ENCODE data around the gene MGRN1. TPM values are rescaled to one million over a fixed set of nuclear protein-coding genes. Genes with fewer than 3 reads are reported as not detected.

MGRN1 gene
- total and polyA plus RNA-seq, 3 donors from 2014 or later: 34.7 to 91.1 (median 89.7) TPM

DNA sequence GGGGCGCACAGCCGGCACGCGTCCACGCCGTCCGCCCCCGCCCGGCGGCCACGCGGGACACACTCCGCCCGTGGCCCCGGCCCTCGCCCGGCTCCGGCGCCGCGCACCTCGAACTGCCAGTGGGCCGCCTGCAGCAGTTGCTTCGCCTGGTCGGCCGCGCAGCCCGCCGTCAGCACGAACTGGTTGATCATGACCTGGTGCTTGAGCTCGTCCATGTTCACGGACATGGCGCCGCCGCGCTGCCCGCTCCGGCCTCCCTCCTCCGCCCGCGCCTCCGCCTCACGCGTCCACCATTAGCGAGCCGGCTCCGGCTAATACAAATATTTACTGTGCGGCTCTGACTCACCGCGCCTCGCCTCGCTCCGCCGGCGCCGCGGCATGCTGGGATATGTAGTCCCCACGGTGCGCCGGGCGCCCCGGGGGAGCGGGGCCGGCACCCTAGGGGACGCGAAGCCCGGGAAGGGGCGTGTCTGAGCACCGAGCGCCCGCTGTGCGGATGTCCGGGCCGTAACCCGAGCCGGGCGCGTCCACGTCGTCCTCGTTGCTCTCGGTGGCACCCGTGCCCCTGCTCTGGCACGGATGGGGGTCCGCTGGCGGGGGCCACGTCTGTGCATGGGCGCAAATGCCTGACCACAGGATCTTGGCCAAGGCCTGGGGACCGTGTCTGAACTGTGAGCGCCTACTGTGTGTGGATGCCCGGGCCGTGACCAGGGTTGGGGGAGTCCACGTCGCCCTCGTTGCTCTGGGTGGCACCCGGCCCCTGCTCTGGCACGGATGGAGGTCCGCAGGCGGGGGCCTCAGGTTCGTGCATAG lies 9.8 kb upstream of the MGRN1 start, which contains the start of gene UBALD1:
TSS of gene UBALD1 (minus strand) at position 318 of the 813 bp plus-strand sequence. CDS start at position 227, 91 bp downstream.
- DNase-seq: peak; percentile 88
- intact Hi-C loops (cut with DNase I; ENCODE audit: low total_unique reads): loop anchor here (10.0 kb wide), 1 partner anchor 80 kb away; the partner anchor contains the start of gene NUDT16L1
- H3K27me3 ChIP-seq: no peaks in the 10 kb centered on the region
- H3K36me3 ChIP-seq (ENCODE audit: low read depth, missing control alignments): no peaks in the 10 kb centered on the region
- peak within 1 kb of the TSS; percentile 93 for H3K27ac ChIP-seq
- H3K4me1 ChIP-seq: peaks cover 32% of the 10 kb centered on the region
- no peaks in the 10 kb centered on the region for H3K9me3 ChIP-seq
- 2% methylated on average over 18 to 69 of the region's 100 CpGs for WGBS, 2 donors
- H3K4me3 ChIP-seq: peak within 1 kb of the TSS; percentile 82 to 89
- TF ChIP-seq, protein P1, sequence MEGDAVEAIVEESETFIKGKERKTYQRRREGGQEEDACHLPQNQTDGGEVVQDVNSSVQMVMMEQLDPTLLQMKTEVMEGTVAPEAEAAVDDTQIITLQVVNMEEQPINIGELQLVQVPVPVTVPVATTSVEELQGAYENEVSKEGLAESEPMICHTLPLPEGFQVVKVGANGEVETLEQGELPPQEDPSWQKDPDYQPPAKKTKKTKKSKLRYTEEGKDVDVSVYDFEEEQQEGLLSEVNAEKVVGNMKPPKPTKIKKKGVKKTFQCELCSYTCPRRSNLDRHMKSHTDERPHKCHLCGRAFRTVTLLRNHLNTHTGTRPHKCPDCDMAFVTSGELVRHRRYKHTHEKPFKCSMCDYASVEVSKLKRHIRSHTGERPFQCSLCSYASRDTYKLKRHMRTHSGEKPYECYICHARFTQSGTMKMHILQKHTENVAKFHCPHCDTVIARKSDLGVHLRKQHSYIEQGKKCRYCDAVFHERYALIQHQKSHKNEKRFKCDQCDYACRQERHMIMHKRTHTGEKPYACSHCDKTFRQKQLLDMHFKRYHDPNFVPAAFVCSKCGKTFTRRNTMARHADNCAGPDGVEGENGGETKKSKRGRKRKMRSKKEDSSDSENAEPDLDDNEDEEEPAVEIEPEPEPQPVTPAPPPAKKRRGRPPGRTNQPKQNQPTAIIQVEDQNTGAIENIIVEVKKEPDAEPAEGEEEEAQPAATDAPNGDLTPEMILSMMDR (IDR thresholded peaks at IDR 0.05): no peak
- peak; percentile 70 for TF ChIP-seq POLR2A (IDR thresholded peaks at IDR 0.05)

DNA sequence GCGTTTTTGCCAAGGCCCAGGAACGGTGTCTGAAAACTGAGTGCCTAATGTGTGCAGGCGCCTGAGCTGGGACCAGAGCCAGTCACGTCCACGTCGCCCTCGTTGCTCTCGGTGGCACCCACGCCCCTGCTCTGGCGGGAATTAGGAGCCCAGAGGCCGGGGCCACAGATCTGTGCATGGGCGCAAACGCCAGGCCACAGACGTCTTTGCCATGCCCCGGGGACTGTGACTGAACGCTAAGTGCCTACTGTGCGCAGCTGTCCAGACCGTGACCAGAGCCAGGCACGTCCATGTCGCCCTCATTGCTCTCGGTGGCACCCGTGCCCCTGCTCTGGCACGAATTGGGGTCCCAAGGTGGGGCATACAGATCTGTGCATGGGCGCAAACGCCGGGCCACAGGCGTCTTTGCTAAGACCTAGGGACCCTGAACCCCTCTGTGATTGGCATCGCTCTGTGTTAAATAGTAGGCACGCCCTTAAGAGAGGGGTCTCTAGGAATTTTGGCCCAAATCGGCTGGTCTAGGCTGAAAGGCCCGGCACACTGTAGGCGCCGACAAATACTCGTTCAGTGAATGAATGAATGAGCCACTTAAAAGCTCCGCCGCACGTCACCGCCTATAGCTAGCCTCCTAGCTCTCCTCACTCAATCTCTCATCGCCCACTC lies 9.1 kb upstream of the MGRN1 start:
- H3K4me3 ChIP-seq: peak overlapping the region; percentile 82 to 89
- H3K27ac ChIP-seq: peak overlapping the region; percentile 93
- H3K27me3 ChIP-seq: no peaks in the 10 kb centered on the region
- 57 to 64% methylated on average over 16 to 39 of the region's 39 CpGs for WGBS, 2 donors
- H3K4me1 ChIP-seq: peaks cover 32% of the 10 kb centered on the region
- peak; percentile 34 for DNase-seq
- no peaks in the 10 kb centered on the region for H3K9me3 ChIP-seq
- intact Hi-C loops (cut with DNase I; ENCODE audit: low total_unique reads): loop anchor here (10.0 kb wide), 1 partner anchor 79 kb away; the partner anchor contains the start of gene NUDT16L1
- no peaks in the 10 kb centered on the region for H3K36me3 ChIP-seq (ENCODE audit: low read depth, missing control alignments)
- TF ChIP-seq POLR2A (IDR thresholded peaks at IDR 0.05): no peak
- TF ChIP-seq, protein P1 (IDR thresholded peaks at IDR 0.05): no peak

DNA sequence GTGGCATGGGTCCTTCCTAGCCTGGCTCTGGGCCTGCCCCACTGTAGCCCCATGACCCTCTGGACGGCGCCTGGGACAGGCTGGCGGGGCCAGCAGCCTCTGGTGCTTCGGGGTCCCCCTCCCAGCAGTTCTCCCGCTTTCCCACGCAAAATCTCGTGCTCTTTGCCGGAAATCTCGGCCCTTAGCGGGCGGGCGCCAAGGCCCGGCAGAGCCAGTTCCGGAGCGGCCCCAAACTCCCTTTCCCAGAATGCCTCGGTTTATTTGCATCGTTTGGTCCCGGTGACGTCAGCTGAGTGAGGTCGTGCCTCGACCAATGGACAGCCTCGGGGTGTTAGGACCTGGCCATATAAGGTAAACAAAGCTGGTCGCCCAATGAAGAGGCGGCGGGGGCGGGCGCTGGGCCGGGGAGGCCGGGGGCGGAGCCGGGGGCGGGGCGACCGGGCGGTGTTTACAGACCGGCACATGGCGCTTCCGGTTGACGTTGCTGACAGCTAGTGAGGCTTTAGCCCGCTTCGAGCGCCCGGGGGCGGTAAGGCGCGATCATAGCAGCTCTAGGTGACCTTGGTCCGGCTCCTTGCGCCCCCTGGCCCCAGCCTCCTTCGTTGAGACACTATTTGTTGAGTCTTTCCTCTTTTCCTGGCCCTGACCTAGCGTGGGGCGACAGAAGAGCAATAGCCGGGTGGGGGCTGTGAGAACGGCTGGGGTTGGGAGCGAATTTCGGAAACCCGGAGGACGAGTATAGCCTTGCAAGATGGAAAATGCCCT lies 8.4 kb upstream of the MGRN1 start:
- no peaks in the 10 kb centered on the region for H3K9me3 ChIP-seq
- DNase-seq: peak; percentile 100
- intact Hi-C loops (cut with DNase I; ENCODE audit: low total_unique reads): loop anchor here (10.0 kb wide), 1 partner anchor 79 kb away; the partner anchor contains the start of gene NUDT16L1
- peaks cover 32% of the 10 kb centered on the region for H3K4me1 ChIP-seq
- peak; percentile 55 for TF ChIP-seq POLR2A (IDR thresholded peaks at IDR 0.05)
- TF ChIP-seq, protein P1 (IDR thresholded peaks at IDR 0.05): peak in 2 of 3 experiments; percentile 12 to 23
- no peaks in the 10 kb centered on the region for H3K36me3 ChIP-seq (ENCODE audit: low read depth, missing control alignments)
- H3K4me3 ChIP-seq: peak overlapping the region; percentile 61 to 82
- H3K27ac ChIP-seq: peak overlapping the region; percentile 94 to 98
- 1% methylated on average over 21 to 57 of the region's 57 CpGs for WGBS, 2 donors
- no peaks in the 10 kb centered on the region for H3K27me3 ChIP-seq

DNA sequence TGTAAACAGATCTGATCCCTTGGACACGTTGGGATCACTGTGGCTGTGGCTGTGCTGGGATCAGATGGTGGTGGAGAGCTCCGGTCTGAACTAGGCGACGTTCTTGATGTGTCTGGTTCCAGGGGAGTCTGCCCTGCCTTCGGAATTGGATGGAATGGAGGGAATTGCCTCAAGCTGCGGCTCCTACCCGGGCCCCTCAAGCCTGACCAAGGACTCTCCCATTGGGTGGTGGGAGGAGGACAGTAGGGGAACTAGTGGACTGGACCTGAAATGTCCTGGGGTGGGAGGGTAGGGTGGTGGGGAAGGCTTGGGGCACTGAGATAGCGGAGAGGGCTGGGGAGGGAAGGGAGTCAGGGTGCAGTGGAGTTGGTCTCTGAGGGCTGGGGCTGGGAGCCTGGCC lies 6.7 kb upstream of the MGRN1 start:
- DNase-seq: no peak
- TF ChIP-seq, protein P1 (IDR thresholded peaks at IDR 0.05): no peak
- TF ChIP-seq POLR2A (IDR thresholded peaks at IDR 0.05): no peak
- Histone ChIP-seq H3K4me3 (no peak overlapping the region), H3K27ac (peak overlapping the region in 1 of 2 donors; percentile 98), H3K4me1 (peaks cover 26% of the 10 kb centered on the region), H3K27me3 (no peaks in the 10 kb centered on the region), H3K9me3 (no peaks in the 10 kb centered on the region), H3K36me3 (ENCODE audit: low read depth, missing control alignments) (no peaks in the 10 kb centered on the region)
- 62 to 71% methylated on average over 8 of the region's 8 CpGs for WGBS, 2 donors
- intact Hi-C loops (cut with DNase I; ENCODE audit: low total_unique reads): loop anchor here (10.0 kb wide), 1 partner anchor 77 kb away; the partner anchor contains the start of gene NUDT16L1

Measured in testis (tissue), 3 donors.